HG03354 (cell line): ENCODE results near the gene HLA-C.

Experiments
- ATAC-seq: cut with Tn5 transposase; IDR thresholded peaks from one replicate; pipeline ENCODE4 v1.9.1; 2021; ENCODE audit warnings: mild to moderate bottlenecking; ENCODE audit not compliant: unreplicated experiment, poor library complexity, severe bottlenecking

The HLA-C gene

DNA sequence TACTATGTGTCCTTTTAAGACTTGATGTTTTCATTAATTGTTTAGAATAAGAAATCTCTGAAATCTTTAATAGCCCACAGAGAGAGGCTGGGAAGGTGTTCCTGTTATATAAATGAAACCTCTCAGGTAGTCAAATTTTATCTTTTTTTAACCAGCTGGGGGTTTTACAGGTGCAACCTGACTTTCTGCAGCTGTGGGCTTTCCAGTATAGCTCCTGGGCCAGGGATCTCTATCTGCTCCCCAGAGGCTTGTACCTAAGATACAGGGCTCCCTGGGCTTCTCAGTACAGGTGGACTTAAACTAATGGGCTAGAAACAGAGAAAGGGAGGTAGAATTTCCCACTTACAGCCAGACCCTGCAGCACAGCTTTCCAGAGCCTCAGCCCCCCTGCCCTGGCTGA is 49.4 kb downstream of the HLA-C start:
- no peak for ATAC-seq
